ENCODE data around the gene EGFL6.

The EGFL6 gene

DNA sequence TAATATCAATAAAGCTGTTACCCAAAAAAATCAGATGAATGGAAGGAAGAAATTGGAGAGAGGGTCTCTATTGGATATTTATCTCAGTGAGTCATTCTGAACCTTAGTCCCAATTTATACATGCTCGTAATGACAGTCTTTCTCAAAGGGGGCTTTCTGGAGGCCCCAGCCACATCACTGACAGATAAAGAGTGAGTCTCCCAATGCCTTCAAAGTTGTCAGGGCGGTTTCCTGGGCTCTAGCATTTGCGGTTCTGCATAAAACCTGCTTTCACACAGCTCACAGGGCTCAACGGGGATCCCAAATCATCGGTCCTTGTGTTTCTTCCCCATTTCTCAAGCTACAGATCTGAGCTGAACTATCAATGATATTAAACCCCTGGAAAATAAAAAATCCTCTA lies 100.8 kb downstream of the EGFL6 start:
- TF ChIP-seq, protein P1, sequence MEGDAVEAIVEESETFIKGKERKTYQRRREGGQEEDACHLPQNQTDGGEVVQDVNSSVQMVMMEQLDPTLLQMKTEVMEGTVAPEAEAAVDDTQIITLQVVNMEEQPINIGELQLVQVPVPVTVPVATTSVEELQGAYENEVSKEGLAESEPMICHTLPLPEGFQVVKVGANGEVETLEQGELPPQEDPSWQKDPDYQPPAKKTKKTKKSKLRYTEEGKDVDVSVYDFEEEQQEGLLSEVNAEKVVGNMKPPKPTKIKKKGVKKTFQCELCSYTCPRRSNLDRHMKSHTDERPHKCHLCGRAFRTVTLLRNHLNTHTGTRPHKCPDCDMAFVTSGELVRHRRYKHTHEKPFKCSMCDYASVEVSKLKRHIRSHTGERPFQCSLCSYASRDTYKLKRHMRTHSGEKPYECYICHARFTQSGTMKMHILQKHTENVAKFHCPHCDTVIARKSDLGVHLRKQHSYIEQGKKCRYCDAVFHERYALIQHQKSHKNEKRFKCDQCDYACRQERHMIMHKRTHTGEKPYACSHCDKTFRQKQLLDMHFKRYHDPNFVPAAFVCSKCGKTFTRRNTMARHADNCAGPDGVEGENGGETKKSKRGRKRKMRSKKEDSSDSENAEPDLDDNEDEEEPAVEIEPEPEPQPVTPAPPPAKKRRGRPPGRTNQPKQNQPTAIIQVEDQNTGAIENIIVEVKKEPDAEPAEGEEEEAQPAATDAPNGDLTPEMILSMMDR (IDR thresholded peaks at IDR 0.05) = no peak

GRCh38 chrX:13673016-13673415 lies 103.6 kb downstream of the EGFL6 start:
- TF ChIP-seq, protein P1 (IDR thresholded peaks at IDR 0.05) = no peak

- TF ChIP-seq, protein P1 (IDR thresholded peaks at IDR 0.05) = no peak
These were observed 107.5 kb downstream of the EGFL6 start for GRCh38 chrX:13676885-13677284.

GRCh38 chrX:13681595-13681994 lies 112.2 kb downstream of the EGFL6 start:
- TF ChIP-seq, protein P1 (IDR thresholded peaks at IDR 0.05) = no peak

All from LNCAP (cell line).